Activated CD8-positive, alpha-beta T cell treated with anti-CD3 and anti-CD28 coated beads, Interleukin-2, amount 10 ng/mL, durations not matched to agents 7 days and 5 days (primary cell): ENCODE results near the gene POLR3H. TPM values are rescaled to one million over a fixed set of nuclear protein-coding genes. Genes with fewer than 3 reads are reported as not detected.
"Not testable (repeated sequence)": the region's sequence is repeated elsewhere in the genome, so short reads cannot be mapped to it uniquely, and the experiment has no call there.

ENCODE experiments used
- ATAC-seq: fragments of 150-1000 bp; cut with Tn5 transposase; one replicate; pipeline ENCODE4 v1.10.0; 2021; ENCODE audit warnings: moderate library complexity
- CTCF ChIA-PET: fragments of 350-600 bp; sonication (Branson Sonifier 250); formaldehyde crosslinking; loops from one replicate; lab custom pipeline; 2021; ENCODE audit warnings: antibody characterized with exemption; lab: Charles Lee
- POLR2A ChIA-PET: fragments of 350-600 bp; sonication (Branson Sonifier 250); formaldehyde crosslinking; loops from one replicate; lab custom pipeline; 2021; ENCODE audit warnings: antibody characterized with exemption; lab: Charles Lee
- DNase-seq: peaks from one replicate; pipeline ENCODE4 v3.0.0-alpha.2; 2020
- H3K27ac Mint-ChIP-seq: one replicate; pipeline ENCODE4 v1.8.0; 2021; ENCODE audit warnings: mild to moderate bottlenecking, mixed read lengths
- H3K27me3 Mint-ChIP-seq: one replicate; pipeline ENCODE4 v1.8.0; 2021; ENCODE audit warnings: low read depth, mixed read lengths
- H3K36me3 Mint-ChIP-seq: one replicate; pipeline ENCODE4 v1.8.0; 2021; ENCODE audit warnings: low read depth, mixed read lengths
- H3K4me1 Mint-ChIP-seq: one replicate; pipeline ENCODE4 v1.8.0; 2021; ENCODE audit warnings: low read depth, mixed read lengths
- H3K4me3 Mint-ChIP-seq: one replicate; pipeline ENCODE4 v1.8.0; 2021; ENCODE audit warnings: mild to moderate bottlenecking, mixed read lengths
- H3K9me3 Mint-ChIP-seq: one replicate; pipeline ENCODE4 v1.8.0; 2022; ENCODE audit warnings: mixed read lengths; ENCODE audit not compliant: insufficient read depth
- total RNA-seq, 2 experiments: library from RNA; stranded (reverse); gene quantifications; one replicate each; pipeline ENCODE4 v1.2.3, GENCODE V29; 2021

POLR3H gene
- total RNA-seq = 10 to 100 TPM; 31.3 to 31.9 TPM

- peak; percentile 98 for DNase-seq
- Mint-ChIP-seq H3K27ac (peak within 1 kb of the TSS; percentile 95), H3K9me3 (no peaks in the 10 kb centered on the region), H3K27me3 (peaks cover 2% of the 10 kb centered on the region), H3K36me3 (peaks cover 21% of the 10 kb centered on the region), H3K4me1 (peaks cover 34% of the 10 kb centered on the region), H3K4me3 (peak within 1 kb of the TSS; percentile 95)
- ChIA-PET CTCF (interaction anchor here (0.7 to 2.1 kb wide), 8 partner anchors 9 to 140 kb away, joined by 3 to 13 read pairs (median 4); partner anchors contain the start of genes DESI1 and PMM1), POLR2A (interaction anchor here (1.0 to 1.4 kb wide), 2 partner anchors 46 to 76 kb away, joined by 6 read pairs; partner anchors contain the start of genes ACO2, PHF5A and PMM1)
- peak; percentile 97 for ATAC-seq
Observed at GRCh38 chr22:41543854-41544670, at the start of gene POLR3H. POLR3H (minus strand) TSS chr22:41544470; CDS start chr22:41544101, 369 bp downstream.

- DNase-seq, ATAC-seq, H3K9me3 Mint-ChIP-seq, H3K27ac Mint-ChIP-seq, H3K27me3 Mint-ChIP-seq, POLR2A ChIA-PET, H3K36me3 Mint-ChIP-seq, H3K4me3 Mint-ChIP-seq: not testable (repeated sequence)
- peaks cover 18% of the 10 kb centered on the region for H3K4me1 Mint-ChIP-seq
- CTCF ChIA-PET = interaction anchor here (1.4 to 1.6 kb wide), 2 partner anchors 17 to 73 kb away, joined by 3 read pairs; no protein-coding TSS in a partner anchor
Observed at GRCh38 chr22:41593336-41593960, 49.2 kb upstream of the POLR3H start.

GRCh38 chr22:41589391-41590241, 45.3 kb upstream of the POLR3H start, which contains the start of gene PMM1:
PMM1 (minus strand) TSS chr22:41589840; CDS start chr22:41589805, 35 bp downstream.
- CTCF ChIA-PET = interaction anchor here (0.9 to 2.6 kb wide), 12 partner anchors 10 to 336 kb away, joined by 3 to 14 read pairs (median 4); partner anchors contain the start of gene POLR3H

GRCh38 chr22:41587347-41587723, 43.1 kb upstream of the POLR3H start:
- peak overlapping the region; percentile 34 for H3K4me3 Mint-ChIP-seq
- CTCF ChIA-PET = no interaction called here

More at GRCh38 chr22:41589391-41590241, 45.3 kb upstream of the POLR3H start, which contains the start of gene PMM1:
- Mint-ChIP-seq H3K4me3 (peak within 1 kb of the TSS; percentile 94), H3K27ac (peak within 1 kb of the TSS; percentile 96), H3K36me3 (peaks cover 2% of the 10 kb centered on the region), H3K9me3 (no peaks in the 10 kb centered on the region), H3K27me3 (no peaks in the 10 kb centered on the region), H3K4me1 (peaks cover 20% of the 10 kb centered on the region)
- ATAC-seq = peak; percentile 98
- peak; percentile 100 for DNase-seq
- POLR2A ChIA-PET = interaction anchor here (0.6 to 3.1 kb wide), 27 partner anchors 8 to 359 kb away, joined by 3 to 44 read pairs (median 4); partner anchors contain the start of genes ACO2, DESI1, PHF5A and POLR3H

GRCh38 chr22:41585898-41586297, 41.6 kb upstream of the POLR3H start:
- ATAC-seq (no peak), DNase-seq (no peak)
- ChIA-PET CTCF (no interaction called here), POLR2A (no interaction called here)
- no peak overlapping the region for H3K27ac Mint-ChIP-seq
- no peaks in the 10 kb centered on the region for H3K9me3 Mint-ChIP-seq
- peaks cover 10% of the 10 kb centered on the region for H3K36me3 Mint-ChIP-seq
- H3K27me3 Mint-ChIP-seq = no peaks in the 10 kb centered on the region
- no peak overlapping the region for H3K4me3 Mint-ChIP-seq
- peaks cover 22% of the 10 kb centered on the region for H3K4me1 Mint-ChIP-seq

More at GRCh38 chr22:41587347-41587723, 43.1 kb upstream of the POLR3H start:
- H3K9me3 Mint-ChIP-seq = no peaks in the 10 kb centered on the region
- H3K36me3 Mint-ChIP-seq = peaks cover 10% of the 10 kb centered on the region
- POLR2A ChIA-PET = interaction anchor here (0.6 kb wide), 1 partner anchor 22 kb away, joined by 3 read pairs; no protein-coding TSS in a partner anchor
- H3K4me1 Mint-ChIP-seq = peaks cover 24% of the 10 kb centered on the region
- no peaks in the 10 kb centered on the region for H3K27me3 Mint-ChIP-seq
- no peak overlapping the region for H3K27ac Mint-ChIP-seq
- no peak for DNase-seq
- no peak for ATAC-seq

GRCh38 chr22:41584881-41585280, 40.6 kb upstream of the POLR3H start:
- ChIA-PET POLR2A (no interaction called here), CTCF (interaction anchor here (1.1 kb wide), 1 partner anchor 20 kb away, joined by 3 read pairs; no protein-coding TSS in a partner anchor)
- ATAC-seq = no peak

GRCh38 chr22:41582694-41583093, 38.4 kb upstream of the POLR3H start:
- H3K9me3 Mint-ChIP-seq = no peaks in the 10 kb centered on the region
- no peaks in the 10 kb centered on the region for H3K27me3 Mint-ChIP-seq
- peaks cover 16% of the 10 kb centered on the region for H3K36me3 Mint-ChIP-seq
- no peak overlapping the region for H3K4me3 Mint-ChIP-seq
- ChIA-PET CTCF (no interaction called here), POLR2A (no interaction called here)
- H3K27ac Mint-ChIP-seq = peak overlapping the region; percentile 5
- DNase-seq (no peak), ATAC-seq (no peak)
- peaks cover 13% of the 10 kb centered on the region for H3K4me1 Mint-ChIP-seq

More at GRCh38 chr22:41584881-41585280, 40.6 kb upstream of the POLR3H start:
- no peak overlapping the region for H3K27ac Mint-ChIP-seq
- H3K4me3 Mint-ChIP-seq = no peak overlapping the region
- peaks cover 10% of the 10 kb centered on the region for H3K36me3 Mint-ChIP-seq
- no peaks in the 10 kb centered on the region for H3K9me3 Mint-ChIP-seq
- H3K4me1 Mint-ChIP-seq = peaks cover 24% of the 10 kb centered on the region
- no peaks in the 10 kb centered on the region for H3K27me3 Mint-ChIP-seq
- DNase-seq = no peak

GRCh38 chr22:41579997-41580355, 35.7 kb upstream of the POLR3H start:
- Mint-ChIP-seq H3K4me1 (peaks cover 9% of the 10 kb centered on the region), H3K27ac (no peak overlapping the region), H3K9me3 (no peaks in the 10 kb centered on the region), H3K36me3 (peaks cover 19% of the 10 kb centered on the region), H3K27me3 (no peaks in the 10 kb centered on the region), H3K4me3 (no peak overlapping the region)
- ChIA-PET POLR2A (interaction anchor here (1.6 kb wide), 1 partner anchor 10 kb away, joined by 4 read pairs; the partner anchor contains the start of gene PMM1), CTCF (interaction anchor here (1.2 to 3.0 kb wide), 2 partner anchors 9 to 17 kb away, joined by 3 to 10 read pairs; partner anchors contain the start of gene PMM1)
- DNase-seq = no peak
- ATAC-seq = no peak

- H3K4me1 Mint-ChIP-seq = peaks cover 9% of the 10 kb centered on the region
- ATAC-seq (no peak), DNase-seq (no peak)
- H3K27me3 Mint-ChIP-seq = no peaks in the 10 kb centered on the region
- CTCF ChIA-PET = interaction anchor here (1.2 to 3.0 kb wide), 2 partner anchors 10 to 17 kb away, joined by 3 to 10 read pairs; partner anchors contain the start of gene PMM1
- H3K4me3 Mint-ChIP-seq = no peak overlapping the region
- POLR2A ChIA-PET = interaction anchor here (1.6 kb wide), 1 partner anchor 10 kb away, joined by 4 read pairs; the partner anchor contains the start of gene PMM1
- no peak overlapping the region for H3K27ac Mint-ChIP-seq
- H3K9me3 Mint-ChIP-seq = no peaks in the 10 kb centered on the region
- peaks cover 19% of the 10 kb centered on the region for H3K36me3 Mint-ChIP-seq
Observed at GRCh38 chr22:41579297-41579996, 35.2 kb upstream of the POLR3H start.

GRCh38 chr22:41578818-41579217, 34.5 kb upstream of the POLR3H start:
- H3K4me3 Mint-ChIP-seq = no peak overlapping the region
- DNase-seq (no peak), ATAC-seq (no peak)
- POLR2A ChIA-PET = interaction anchor here (1.6 kb wide), 1 partner anchor 11 kb away, joined by 4 read pairs; the partner anchor contains the start of gene PMM1
- H3K9me3 Mint-ChIP-seq = no peaks in the 10 kb centered on the region
- H3K27me3 Mint-ChIP-seq = no peaks in the 10 kb centered on the region
- H3K4me1 Mint-ChIP-seq = peaks cover 9% of the 10 kb centered on the region
- H3K36me3 Mint-ChIP-seq = peaks cover 19% of the 10 kb centered on the region
- CTCF ChIA-PET = interaction anchor here (1.2 to 3.0 kb wide), 2 partner anchors 10 to 18 kb away, joined by 3 to 10 read pairs; partner anchors contain the start of gene PMM1
- H3K27ac Mint-ChIP-seq = no peak overlapping the region
